Measurements from ENCODE around the gene CDKL4. TPM values are rescaled to one million over a fixed set of nuclear protein-coding genes. Genes with fewer than 3 reads are reported as not detected.
"Not testable (repeated sequence)": the region's sequence is repeated elsewhere in the genome, so short reads cannot be mapped to it uniquely, and the experiment has no call there.

Gene CDKL4
- total RNA-seq, 1 experiment from 2014 or later: 1.1 TPM

DNA sequence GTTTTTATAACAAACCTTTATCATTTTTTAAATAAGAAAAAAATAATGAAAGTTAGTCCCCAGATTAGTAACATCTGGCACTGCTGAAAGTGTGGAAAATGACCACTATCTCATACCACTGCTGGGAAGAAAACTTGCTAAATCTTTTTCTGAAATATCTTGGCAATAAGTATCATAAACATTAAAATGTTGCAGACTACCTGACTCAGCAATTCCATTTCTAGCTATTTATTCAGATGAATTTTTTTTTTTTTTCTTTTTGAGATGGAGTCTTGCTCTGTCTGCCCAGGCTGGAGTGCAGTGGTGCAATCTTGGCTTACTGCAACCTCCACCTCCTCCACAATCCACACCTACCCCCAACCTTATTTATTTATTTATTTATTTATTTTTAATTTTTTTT, 87.7 kb downstream of the CDKL4 start:
- Histone ChIP-seq H3K27me3 (replicated peaks; ENCODE audit: insufficient read depth, low read depth, low read length, poor library complexity) (no peaks in the 10 kb centered on the region), H3K27ac (ENCODE audit: low read depth, low read length, poor library complexity, severe bottlenecking) (no peak overlapping the region), H3K36me3 (ENCODE audit: insufficient read depth, low read length, poor library complexity, severe bottlenecking) (no peaks in the 10 kb centered on the region), H3K4me1 (ENCODE audit: insufficient read depth, low read length, poor library complexity, severe bottlenecking) (peaks cover 6% of the 10 kb centered on the region), H3K4me3 (ENCODE audit: low read depth, low read length, poor library complexity, severe bottlenecking) (no peak overlapping the region), H3K9me3 (ENCODE audit: low read depth, low read length, poor library complexity, severe bottlenecking) (no peaks in the 10 kb centered on the region)
- ChIA-PET POLR2A (ENCODE audit: low non-redundant PET) (no interaction called here), CTCF (no interaction called here)
- TF ChIP-seq, protein P1, sequence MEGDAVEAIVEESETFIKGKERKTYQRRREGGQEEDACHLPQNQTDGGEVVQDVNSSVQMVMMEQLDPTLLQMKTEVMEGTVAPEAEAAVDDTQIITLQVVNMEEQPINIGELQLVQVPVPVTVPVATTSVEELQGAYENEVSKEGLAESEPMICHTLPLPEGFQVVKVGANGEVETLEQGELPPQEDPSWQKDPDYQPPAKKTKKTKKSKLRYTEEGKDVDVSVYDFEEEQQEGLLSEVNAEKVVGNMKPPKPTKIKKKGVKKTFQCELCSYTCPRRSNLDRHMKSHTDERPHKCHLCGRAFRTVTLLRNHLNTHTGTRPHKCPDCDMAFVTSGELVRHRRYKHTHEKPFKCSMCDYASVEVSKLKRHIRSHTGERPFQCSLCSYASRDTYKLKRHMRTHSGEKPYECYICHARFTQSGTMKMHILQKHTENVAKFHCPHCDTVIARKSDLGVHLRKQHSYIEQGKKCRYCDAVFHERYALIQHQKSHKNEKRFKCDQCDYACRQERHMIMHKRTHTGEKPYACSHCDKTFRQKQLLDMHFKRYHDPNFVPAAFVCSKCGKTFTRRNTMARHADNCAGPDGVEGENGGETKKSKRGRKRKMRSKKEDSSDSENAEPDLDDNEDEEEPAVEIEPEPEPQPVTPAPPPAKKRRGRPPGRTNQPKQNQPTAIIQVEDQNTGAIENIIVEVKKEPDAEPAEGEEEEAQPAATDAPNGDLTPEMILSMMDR (conservative IDR thresholded peaks at IDR 0.05; ENCODE audit: low read depth, low read length): no peak
- no peak for TF ChIP-seq EZH2 (IDR thresholded peaks at IDR 0.05; ENCODE audit: borderline replicate concordance, low read depth, low read length, poor library complexity, severe bottlenecking)
- no TSS peak for BruUV-seq (replicated peaks)
- intact Hi-C loops (cut with micrococcal nuclease; ENCODE audit: unreplicated experiment): no loop called here
- no peak for DNase-seq (ENCODE audit: low spot score)

DNA sequence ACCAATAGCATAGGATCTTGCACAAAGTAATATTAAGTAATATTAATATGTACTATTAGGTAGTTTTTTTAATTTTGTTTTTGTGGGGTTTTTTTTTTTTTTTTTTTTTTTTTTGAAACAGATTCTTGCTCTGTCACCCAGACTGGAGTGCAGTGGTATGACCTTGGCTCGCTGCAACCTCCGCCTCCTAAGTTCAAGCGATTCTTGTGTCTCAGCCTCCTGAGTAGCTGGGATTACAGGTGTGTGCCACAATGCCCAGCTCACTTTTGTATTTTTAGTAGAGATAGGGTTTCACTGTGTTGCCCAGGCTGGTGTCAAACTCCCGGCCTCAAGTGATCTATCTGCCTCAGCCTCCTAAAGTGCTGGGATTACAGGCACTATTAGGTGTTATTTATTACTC, 88.2 kb downstream of the CDKL4 start:
- CTCF ChIA-PET; H3K4me3 ChIP-seq (ENCODE audit: low read depth, low read length, poor library complexity, severe bottlenecking); BruUV-seq (replicated peaks); H3K27me3 ChIP-seq (replicated peaks; ENCODE audit: insufficient read depth, low read depth, low read length, poor library complexity); POLR2A ChIA-PET (ENCODE audit: low non-redundant PET); H3K36me3 ChIP-seq (ENCODE audit: insufficient read depth, low read length, poor library complexity, severe bottlenecking); H3K4me1 ChIP-seq (ENCODE audit: insufficient read depth, low read length, poor library complexity, severe bottlenecking); H3K27ac ChIP-seq (ENCODE audit: low read depth, low read length, poor library complexity, severe bottlenecking); H3K9me3 ChIP-seq (ENCODE audit: low read depth, low read length, poor library complexity, severe bottlenecking); intact Hi-C loops (cut with micrococcal nuclease; ENCODE audit: unreplicated experiment); DNase-seq (ENCODE audit: low spot score): not testable (repeated sequence)

DNA sequence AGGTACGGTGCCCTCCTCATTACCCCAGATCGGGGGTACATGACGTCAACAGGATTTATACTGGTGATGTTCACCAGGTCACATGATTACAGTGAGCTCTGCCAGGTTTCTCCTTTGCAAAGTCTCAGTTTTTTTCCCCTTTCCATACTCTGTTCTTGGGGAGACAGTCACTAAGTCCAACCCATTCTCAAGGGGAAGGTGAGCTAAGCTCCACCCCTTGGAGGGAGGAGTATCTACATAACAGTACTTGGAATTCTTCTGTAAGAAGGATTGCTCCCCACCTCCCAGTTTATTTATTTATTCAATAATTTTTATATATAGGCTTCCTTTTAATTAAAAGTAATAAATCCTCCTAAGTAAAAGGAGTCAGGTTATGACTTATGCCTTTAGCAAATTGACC, 88.8 kb downstream of the CDKL4 start:
- H3K4me1 ChIP-seq (ENCODE audit: insufficient read depth, low read length, poor library complexity, severe bottlenecking): no peaks in the 10 kb centered on the region
- no peak for DNase-seq (ENCODE audit: low spot score)
- BruUV-seq (replicated peaks): no TSS peak
- intact Hi-C loops (cut with micrococcal nuclease; ENCODE audit: unreplicated experiment): no loop called here
- CTCF ChIA-PET: no interaction called here
- H3K36me3 ChIP-seq (ENCODE audit: insufficient read depth, low read length, poor library complexity, severe bottlenecking): no peaks in the 10 kb centered on the region
- POLR2A ChIA-PET (ENCODE audit: low non-redundant PET): no interaction called here
- H3K27me3 ChIP-seq (replicated peaks; ENCODE audit: insufficient read depth, low read depth, low read length, poor library complexity): no peaks in the 10 kb centered on the region
- H3K9me3 ChIP-seq (ENCODE audit: low read depth, low read length, poor library complexity, severe bottlenecking): no peaks in the 10 kb centered on the region
- TF ChIP-seq, protein P1 (conservative IDR thresholded peaks at IDR 0.05; ENCODE audit: low read depth, low read length): no peak
- TF ChIP-seq EZH2 (IDR thresholded peaks at IDR 0.05; ENCODE audit: borderline replicate concordance, low read depth, low read length, poor library complexity, severe bottlenecking): no peak
- no peak overlapping the region for H3K27ac ChIP-seq (ENCODE audit: low read depth, low read length, poor library complexity, severe bottlenecking)
- H3K4me3 ChIP-seq (ENCODE audit: low read depth, low read length, poor library complexity, severe bottlenecking): no peak overlapping the region

DNA sequence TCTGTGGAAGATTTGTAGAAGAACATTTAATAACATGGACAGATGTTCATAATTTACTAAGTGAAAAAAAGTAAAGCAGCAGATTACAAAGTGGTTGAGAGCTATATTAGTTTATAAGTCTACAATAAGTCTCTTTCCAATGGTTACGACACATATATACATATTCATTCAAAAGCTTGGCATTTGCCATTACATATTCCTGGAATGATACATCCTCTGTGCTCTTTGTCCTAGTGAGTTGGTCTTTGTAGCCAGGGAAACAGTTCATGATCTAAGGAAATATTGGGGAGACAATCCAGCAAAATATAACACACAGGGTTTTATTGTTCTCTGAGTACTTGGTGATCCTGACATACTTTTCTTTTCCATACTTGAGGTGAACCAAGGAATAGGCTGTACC, 90.5 kb downstream of the CDKL4 start:
- ChIA-PET CTCF (no interaction called here), POLR2A (ENCODE audit: low non-redundant PET) (no interaction called here)
- no peaks in the 10 kb centered on the region for H3K4me1 ChIP-seq (ENCODE audit: insufficient read depth, low read length, poor library complexity, severe bottlenecking)
- no peaks in the 10 kb centered on the region for H3K36me3 ChIP-seq (ENCODE audit: insufficient read depth, low read length, poor library complexity, severe bottlenecking)
- H3K27ac ChIP-seq (ENCODE audit: low read depth, low read length, poor library complexity, severe bottlenecking): no peak overlapping the region
- DNase-seq (ENCODE audit: low spot score): no peak
- no peak overlapping the region for H3K4me3 ChIP-seq (ENCODE audit: low read depth, low read length, poor library complexity, severe bottlenecking)
- no TSS peak for BruUV-seq (replicated peaks)
- H3K27me3 ChIP-seq (replicated peaks; ENCODE audit: insufficient read depth, low read depth, low read length, poor library complexity): no peaks in the 10 kb centered on the region
- intact Hi-C loops (cut with micrococcal nuclease; ENCODE audit: unreplicated experiment): no loop called here
- TF ChIP-seq EZH2 (IDR thresholded peaks at IDR 0.05; ENCODE audit: borderline replicate concordance, low read depth, low read length, poor library complexity, severe bottlenecking): no peak
- TF ChIP-seq, protein P1 (conservative IDR thresholded peaks at IDR 0.05; ENCODE audit: low read depth, low read length): no peak
- no peaks in the 10 kb centered on the region for H3K9me3 ChIP-seq (ENCODE audit: low read depth, low read length, poor library complexity, severe bottlenecking)

Data from A673 (cell line).